GM19328 (cell line): ENCODE results near the gene USP2.

ENCODE experiments used
- ATAC-seq: cut with Tn5 transposase; IDR thresholded peaks from one replicate; pipeline ENCODE4 v1.9.1; 2021; ENCODE audit warnings: mild to moderate bottlenecking, moderate library complexity; ENCODE audit not compliant: unreplicated experiment

Gene USP2

GRCh38 chr11:119323532-119324033 lies 57.9 kb downstream of the USP2 start:
- ATAC-seq: no peak

- ATAC-seq: no peak
Observed at GRCh38 chr11:119322921-119323531, 58.5 kb downstream of the USP2 start.

- ATAC-seq: no peak
Observed at GRCh38 chr11:119322360-119322739, 59.1 kb downstream of the USP2 start.

GRCh38 chr11:119320776-119321524 lies 60.5 kb downstream of the USP2 start:
- no peak for ATAC-seq

- ATAC-seq: no peak
Observed at GRCh38 chr11:119320240-119320775, 61.2 kb downstream of the USP2 start.

- ATAC-seq: no peak
Observed at GRCh38 chr11:119319700-119320239, 61.7 kb downstream of the USP2 start.

GRCh38 chr11:119319136-119319699 lies 62.3 kb downstream of the USP2 start:
- ATAC-seq: no peak

GRCh38 chr11:119318240-119319135 lies 63.0 kb downstream of the USP2 start:
- ATAC-seq: no peak

- ATAC-seq: no peak
Observed at GRCh38 chr11:119317592-119318239, 63.8 kb downstream of the USP2 start.

GRCh38 chr11:119316729-119317591 lies 64.5 kb downstream of the USP2 start, which contains the start of gene MCAM:
TSS of gene MCAM (minus strand) at chr11:119317130. CDS start at chr11:119317101, 29 bp downstream.
- ATAC-seq: no peak

GRCh38 chr11:119316016-119316728 lies 65.3 kb downstream of the USP2 start:
- ATAC-seq: no peak

- ATAC-seq: no peak
Observed at GRCh38 chr11:119315131-119316015, 66.1 kb downstream of the USP2 start.

- ATAC-seq: no peak
Observed at GRCh38 chr11:119314726-119315125, 66.8 kb downstream of the USP2 start.

- no peak for ATAC-seq
Observed at GRCh38 chr11:119310682-119311052, 70.8 kb downstream of the USP2 start.

GRCh38 chr11:119309953-119310681 lies 71.4 kb downstream of the USP2 start:
- ATAC-seq: no peak

- no peak for ATAC-seq
Observed at GRCh38 chr11:119309411-119309810, 72.1 kb downstream of the USP2 start.

- ATAC-seq: no peak
Observed at GRCh38 chr11:119307974-119308373, 73.5 kb downstream of the USP2 start.
